Lower leg skin (tissue), 4 donors: ENCODE data around the gene DMGDH. TPM values are rescaled to one million over a fixed set of nuclear protein-coding genes. Genes with fewer than 3 reads are reported as not detected.

Experiments
- DNase-seq, 2 donors: peaks; one replicate each; pipeline ENCODE4 v3.0.0-alpha.2; 2019; ENCODE audit warnings: low spot score in 2 of 2
- H3K4me3 ChIP-seq: fragments of 200-600 bp; sonication (generic); 2 replicates; pipeline ENCODE4 v1.5.1; 2017; ENCODE audit warnings: mild to moderate bottlenecking, low read depth; ENCODE audit not compliant: poor library complexity, severe bottlenecking
- CTCF ChIP-seq, 3 donors: fragments of 450-650 bp; IDR thresholded peaks; one replicate each; pipeline ENCODE4 v1.5.1; 2016; ENCODE audit warnings: antibody characterized with exemption in 3 of 3, mild to moderate bottlenecking in 3 of 3, moderate library complexity in 2 of 3
- POLR2A ChIP-seq, 2 donors: fragments of 450-650 bp; IDR thresholded peaks; one replicate each; pipeline ENCODE4 v1.6.1; 2016 to 2017; ENCODE audit warnings: antibody characterized with exemption in 2 of 2, mild to moderate bottlenecking in 1 of 2, moderate library complexity in 1 of 2
- WGBS, 2 donors: methylation state at CpG; one replicate each; pipeline ENCODE4 v1.1.5; 2018; 5-methylcytosine and 5-hydroxymethylcytosine counted together
- intact Hi-C: fragments of 100-400 bp; cut with DNase I; formaldehyde crosslinking; loops from one replicate; pipeline ENCODE4 v1.15.0; 2023; ENCODE audit warnings: low total_unique reads
- total RNA-seq, 4 donors: library from RNA; depleted of rRNA; stranded (reverse); fragments of >200 nt; gene quantifications; one replicate each; pipeline ENCODE4 v1.1.0, GENCODE V29; 2016

The DMGDH gene
- total RNA-seq, 4 donors from 2014 or later: 0.42 to 1.0 (median 0.91) TPM; not detected in 1

DNA sequence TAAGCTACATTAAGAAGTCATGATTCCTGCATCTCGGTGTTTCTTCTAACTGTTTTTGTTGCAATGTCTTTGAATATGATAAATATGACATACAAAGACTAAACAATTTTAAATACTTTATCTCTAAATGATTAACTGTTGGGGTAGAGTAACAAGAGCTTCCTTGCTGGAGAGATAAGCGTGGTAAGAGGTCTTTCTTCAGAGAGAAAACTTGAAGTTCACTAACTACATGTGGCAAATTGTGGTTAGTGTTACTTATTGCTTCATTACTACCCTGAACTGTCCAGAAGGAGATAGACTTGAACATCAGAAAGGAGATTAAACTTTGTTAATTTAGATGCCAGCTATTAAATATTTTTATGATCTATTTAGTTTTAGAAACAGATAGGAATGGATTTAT lies 77.3 kb downstream of the DMGDH start:
- intact Hi-C loops: no loop called here
- WGBS, 2 donors: 86 to 93% methylated on average over 2 of the region's 2 CpGs

DNA sequence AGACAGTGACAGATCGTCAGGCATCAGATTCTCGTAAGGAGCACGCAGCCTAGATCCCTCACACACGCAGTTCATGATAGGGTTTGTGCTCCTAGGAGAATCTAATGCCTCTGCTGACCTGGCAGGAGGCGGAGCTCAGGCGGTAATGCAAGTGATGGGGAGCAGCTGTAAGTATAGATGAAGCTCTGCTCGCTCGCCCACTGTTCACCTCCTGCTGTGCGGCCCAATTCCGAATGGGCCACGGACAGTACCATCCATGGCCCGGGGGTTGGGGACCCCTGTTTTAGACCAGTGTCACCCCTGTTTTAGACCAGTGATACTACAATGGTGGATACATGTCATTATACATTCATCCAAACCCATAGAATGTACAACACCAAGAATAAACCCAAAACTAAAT lies 80.4 kb downstream of the DMGDH start:
- no peak for DNase-seq
- no peak for TF ChIP-seq CTCF (IDR thresholded peaks at IDR 0.05)
- no peak for TF ChIP-seq POLR2A (IDR thresholded peaks at IDR 0.05)
- intact Hi-C loops: no loop called here
- no peak overlapping the region for H3K4me3 ChIP-seq
- 91 to 93% methylated on average over 12 of the region's 12 CpGs for WGBS, 2 donors

More for the DNA sequence above, 77.3 kb downstream of the DMGDH start:
- DNase-seq: no peak
- TF ChIP-seq CTCF (IDR thresholded peaks at IDR 0.05) (no peak), POLR2A (IDR thresholded peaks at IDR 0.05) (no peak)
- H3K4me3 ChIP-seq: no peak overlapping the region

- no peak for TF ChIP-seq CTCF (IDR thresholded peaks at IDR 0.05)
- TF ChIP-seq POLR2A (IDR thresholded peaks at IDR 0.05): no peak
- H3K4me3 ChIP-seq: no peak overlapping the region
- intact Hi-C loops: no loop called here
- WGBS, 2 donors: 27 to 43% methylated on average over 11 of the region's 11 CpGs
- no peak for DNase-seq
These were observed 83.7 kb downstream of the DMGDH start for GRCh38 chr5:78985725-78986223.

DNA sequence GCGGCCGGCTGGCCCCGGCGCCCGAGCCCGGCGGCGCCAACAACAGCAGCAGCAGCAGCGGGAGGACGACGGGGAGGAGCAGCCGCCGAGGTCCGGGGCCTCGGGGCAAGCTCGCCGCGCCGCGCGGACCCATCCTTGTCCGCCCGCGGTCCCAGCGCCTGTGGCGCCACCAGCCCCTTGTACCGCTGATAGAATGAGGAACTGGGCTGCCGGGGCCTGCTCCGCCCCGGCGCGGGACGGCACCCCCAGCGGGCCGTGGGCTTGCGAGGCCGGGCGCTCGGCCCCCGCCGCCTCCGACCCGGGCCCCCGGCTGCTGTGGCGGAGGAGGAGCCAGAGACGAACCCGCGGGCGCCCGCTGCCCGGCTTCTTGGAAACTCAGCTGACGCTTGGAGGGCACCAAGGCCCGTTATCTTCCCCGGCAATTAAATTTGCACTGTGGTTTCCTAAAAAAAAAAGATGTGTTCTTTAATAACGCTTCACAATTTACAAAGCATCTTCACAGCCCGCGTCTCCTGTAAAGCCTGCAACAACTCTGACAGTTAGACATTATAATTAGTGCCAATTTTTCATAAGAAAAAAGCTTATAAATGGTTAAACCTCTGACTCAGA lies 84.3 kb downstream of the DMGDH start, which contains the start of gene ARSB:
Gene ARSB, minus strand, starts transcription at position 195 of the 609 bp plus-strand sequence. Its CDS starts 62 bp downstream, at position 133.
- DNase-seq: peak in 1 of 2 donors; percentile 89
- intact Hi-C loops: no loop called here
- WGBS, 2 donors: 0 to 1% methylated on average over 14 to 40 of the region's 57 CpGs
- H3K4me3 ChIP-seq: peak within 1 kb of the TSS; percentile 59
- TF ChIP-seq CTCF (IDR thresholded peaks at IDR 0.05) (no peak), POLR2A (IDR thresholded peaks at IDR 0.05) (no peak)

GRCh38 chr5:78984439-78985115 lies 84.9 kb downstream of the DMGDH start:
- DNase-seq: peak; percentile 59 to 95
- peak overlapping the region; percentile 59 for H3K4me3 ChIP-seq
- TF ChIP-seq CTCF (IDR thresholded peaks at IDR 0.05) (no peak), POLR2A (IDR thresholded peaks at IDR 0.05) (no peak)
- intact Hi-C loops: no loop called here
- 0 to 1% methylated on average over 51 to 60 of the region's 79 CpGs for WGBS, 2 donors
